Measurements from ENCODE around the gene MICALL1.

MICALL1 gene

DNA sequence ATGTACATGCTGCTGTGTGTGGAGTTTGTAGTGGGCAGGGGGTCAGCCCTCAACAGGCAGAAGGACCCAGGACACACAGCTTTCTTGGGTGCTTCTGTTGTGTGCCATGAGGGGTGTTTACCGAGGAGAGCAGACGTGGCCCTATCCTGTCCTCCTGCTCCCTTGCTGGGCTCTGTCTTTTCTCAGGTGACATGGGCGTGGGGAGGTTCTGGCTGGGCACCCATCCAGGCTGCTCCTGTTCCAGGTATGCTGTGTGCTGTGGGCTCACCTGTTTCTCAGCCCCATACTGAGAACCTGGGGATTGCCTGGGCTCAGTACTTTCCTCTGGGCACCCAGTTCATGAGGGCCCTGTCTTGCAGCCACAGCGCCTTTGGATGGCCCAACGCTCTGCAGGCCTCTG, 23.3 kb downstream of the MICALL1 start:
- H3K4me3 ChIP-seq (ENCODE audit: low read depth, low read length) = no peak overlapping the region
- ChIA-PET CTCF (interaction anchor here (2.3 to 7.7 kb wide), 3 partner anchors 17 to 112 kb away, joined by 15 to 159 read pairs (median 121); partner anchors contain the start of gene MICALL1), POLR2A (no interaction called here)
- no peak for DNase-seq (ENCODE audit: low read depth, low spot score)
- TF ChIP-seq, protein P1, sequence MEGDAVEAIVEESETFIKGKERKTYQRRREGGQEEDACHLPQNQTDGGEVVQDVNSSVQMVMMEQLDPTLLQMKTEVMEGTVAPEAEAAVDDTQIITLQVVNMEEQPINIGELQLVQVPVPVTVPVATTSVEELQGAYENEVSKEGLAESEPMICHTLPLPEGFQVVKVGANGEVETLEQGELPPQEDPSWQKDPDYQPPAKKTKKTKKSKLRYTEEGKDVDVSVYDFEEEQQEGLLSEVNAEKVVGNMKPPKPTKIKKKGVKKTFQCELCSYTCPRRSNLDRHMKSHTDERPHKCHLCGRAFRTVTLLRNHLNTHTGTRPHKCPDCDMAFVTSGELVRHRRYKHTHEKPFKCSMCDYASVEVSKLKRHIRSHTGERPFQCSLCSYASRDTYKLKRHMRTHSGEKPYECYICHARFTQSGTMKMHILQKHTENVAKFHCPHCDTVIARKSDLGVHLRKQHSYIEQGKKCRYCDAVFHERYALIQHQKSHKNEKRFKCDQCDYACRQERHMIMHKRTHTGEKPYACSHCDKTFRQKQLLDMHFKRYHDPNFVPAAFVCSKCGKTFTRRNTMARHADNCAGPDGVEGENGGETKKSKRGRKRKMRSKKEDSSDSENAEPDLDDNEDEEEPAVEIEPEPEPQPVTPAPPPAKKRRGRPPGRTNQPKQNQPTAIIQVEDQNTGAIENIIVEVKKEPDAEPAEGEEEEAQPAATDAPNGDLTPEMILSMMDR (IDR thresholded peaks at IDR 0.05; ENCODE audit: insufficient read depth, low read length, missing control alignments) = no peak

DNA sequence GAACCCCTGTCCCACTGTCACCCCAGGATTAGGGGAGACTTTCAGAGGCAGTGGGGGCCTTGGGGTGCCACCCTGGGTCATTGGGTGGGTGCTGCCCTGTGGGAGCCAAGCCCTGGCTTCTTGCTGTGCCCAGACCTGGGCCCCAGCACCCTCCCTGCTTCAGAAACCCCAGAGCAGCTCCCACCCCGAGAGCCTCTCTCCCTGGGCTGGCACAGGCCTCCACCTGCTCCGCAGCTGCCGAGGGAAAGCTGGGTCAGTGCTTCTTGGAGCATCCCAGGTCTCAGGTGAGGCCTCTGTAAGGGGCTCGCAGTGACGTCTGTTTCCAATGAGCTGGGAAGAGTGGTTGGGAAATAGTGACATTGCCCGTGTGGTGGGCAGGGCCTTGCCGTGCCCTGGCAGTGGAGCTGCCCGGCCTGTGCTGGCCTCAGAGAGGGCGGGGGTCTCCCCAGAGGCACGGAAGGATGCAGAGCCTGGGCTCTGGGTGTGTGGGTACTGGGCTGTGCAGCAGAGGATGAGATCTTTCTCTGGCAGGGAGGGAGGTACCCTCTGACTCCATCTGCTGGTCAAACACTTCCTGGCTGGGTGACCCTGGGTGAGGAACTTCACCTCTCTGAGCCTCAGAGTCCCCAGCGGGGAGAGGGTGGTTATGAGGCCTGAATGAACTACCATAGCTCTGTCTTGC, 24.3 kb downstream of the MICALL1 start:
- ChIA-PET POLR2A (no interaction called here), CTCF (interaction anchor here (1.0 to 7.7 kb wide), 9 partner anchors 9 to 115 kb away, joined by 3 to 159 read pairs (median 10); partner anchors contain the start of gene MICALL1)
- H3K4me3 ChIP-seq (ENCODE audit: low read depth, low read length) = no peak overlapping the region
- TF ChIP-seq, protein P1 (IDR thresholded peaks at IDR 0.05; ENCODE audit: insufficient read depth, low read length, missing control alignments) = peak; percentile 62
- no peak for DNase-seq (ENCODE audit: low read depth, low spot score)

DNA sequence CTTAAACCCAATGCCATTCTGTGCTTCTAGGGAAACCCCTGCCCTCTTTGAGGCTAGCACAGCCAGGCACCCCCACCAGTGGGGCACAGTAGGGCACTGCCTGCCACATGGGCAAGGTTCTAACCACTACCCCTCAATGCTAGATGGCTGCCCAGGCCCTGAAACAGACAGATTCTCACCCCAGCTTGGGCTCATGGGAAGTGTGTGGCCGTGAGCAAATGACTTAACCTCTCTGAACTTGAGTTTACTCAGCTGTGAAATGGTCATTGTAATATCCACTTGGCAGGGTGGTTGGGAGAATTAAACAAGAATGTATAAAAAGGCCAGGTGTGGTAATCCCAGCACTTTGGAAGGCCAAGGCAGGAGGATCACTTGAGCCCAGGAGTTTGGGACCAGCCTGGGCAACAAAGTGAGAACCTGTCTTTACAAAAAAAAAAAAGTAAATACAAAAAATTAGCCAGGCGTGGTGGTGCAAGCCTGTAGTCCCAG, 24.9 kb downstream of the MICALL1 start:
- TF ChIP-seq, protein P1 (IDR thresholded peaks at IDR 0.05; ENCODE audit: insufficient read depth, low read length, missing control alignments) = no peak
- no peak overlapping the region for H3K4me3 ChIP-seq (ENCODE audit: low read depth, low read length)
- CTCF ChIA-PET = interaction anchor here (1.0 to 7.7 kb wide), 9 partner anchors 9 to 115 kb away, joined by 3 to 159 read pairs (median 10); partner anchors contain the start of gene MICALL1
- DNase-seq (ENCODE audit: low read depth, low spot score) = no peak
- POLR2A ChIA-PET = no interaction called here

DNA sequence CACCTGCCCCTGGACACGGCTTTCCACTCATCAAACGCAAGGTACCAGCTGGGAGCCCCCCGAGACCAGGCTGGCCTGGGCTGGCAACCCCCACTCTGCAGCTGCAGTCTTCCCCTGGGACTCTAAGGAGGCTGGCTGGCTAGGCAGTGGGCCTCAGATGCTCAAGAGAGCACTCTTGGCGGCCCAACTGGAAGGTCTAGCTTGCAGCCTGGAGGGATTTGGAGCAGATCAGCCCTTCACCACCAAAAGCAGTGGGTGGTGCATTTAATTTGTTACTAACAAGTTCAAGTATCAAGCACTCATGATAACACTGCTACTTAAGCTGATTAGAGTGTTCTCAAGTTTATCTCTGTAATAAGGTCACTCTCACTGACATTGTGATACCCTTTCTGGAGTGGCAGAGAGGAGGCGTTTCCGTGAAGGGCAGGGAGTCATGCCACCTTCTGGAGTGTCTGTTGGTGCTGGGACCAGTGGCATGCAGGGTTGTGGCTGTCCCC, 25.8 kb downstream of the MICALL1 start:
- no peak overlapping the region for H3K4me3 ChIP-seq (ENCODE audit: low read depth, low read length)
- CTCF ChIA-PET = interaction anchor here (1.2 to 7.7 kb wide), 8 partner anchors 8 to 114 kb away, joined by 4 to 159 read pairs (median 20); partner anchors contain the start of gene MICALL1
- TF ChIP-seq, protein P1 (IDR thresholded peaks at IDR 0.05; ENCODE audit: insufficient read depth, low read length, missing control alignments) = no peak
- no peak for DNase-seq (ENCODE audit: low read depth, low spot score)
- POLR2A ChIA-PET = no interaction called here

DNA sequence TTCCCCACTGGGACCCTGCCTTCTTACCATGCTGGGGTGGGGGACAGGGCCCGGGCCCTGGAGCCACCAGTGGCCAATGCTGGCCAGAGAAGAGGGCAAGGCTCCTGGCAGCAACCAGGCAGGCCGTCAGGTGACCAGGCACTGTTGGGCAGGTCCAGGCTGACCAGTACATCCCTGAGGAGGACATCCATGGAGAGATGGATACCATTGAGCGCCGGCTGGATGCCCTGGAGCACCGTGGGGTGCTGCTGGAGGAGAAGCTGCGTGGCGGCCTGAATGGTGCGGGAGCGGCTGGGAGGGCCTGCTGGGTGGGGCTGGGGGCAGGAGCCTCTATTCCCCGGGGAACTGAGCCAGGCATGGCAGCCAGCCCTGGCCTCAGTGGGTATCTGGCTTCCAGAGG, 26.3 kb downstream of the MICALL1 start:
- TF ChIP-seq, protein P1 (IDR thresholded peaks at IDR 0.05; ENCODE audit: insufficient read depth, low read length, missing control alignments) = no peak
- DNase-seq (ENCODE audit: low read depth, low spot score) = no peak
- ChIA-PET POLR2A (no interaction called here), CTCF (interaction anchor here (1.2 to 7.7 kb wide), 8 partner anchors 9 to 115 kb away, joined by 5 to 159 read pairs (median 20); partner anchors contain the start of gene MICALL1)
- no peak overlapping the region for H3K4me3 ChIP-seq (ENCODE audit: low read depth, low read length)

All from AG04449 (cell line).